Keratinocyte (primary cell): ENCODE results near the gene LRIG3.

ENCODE experiments used
- EZH2 ChIP-seq: IDR thresholded peaks from one replicate; pipeline ENCODE4 v1.6.1; 2012; ENCODE audit warnings: inconsistent platforms, mild to moderate bottlenecking, low read length, moderate library complexity
- TF ChIP-seq, protein P1 (sequence below), 3 experiments: IDR thresholded peaks in 1 of 3; conservative IDR thresholded peaks in 1 of 3; optimal IDR thresholded peaks in 1 of 3; 2 replicates in 2 of 3; 3 replicates in 1 of 3; pipeline versions ENCODE3 to v1.5.1; 2011; ENCODE audit warnings: low read length in 3 of 3, mild to moderate bottlenecking in 3 of 3, moderate library complexity in 2 of 3, control low read depth in 1 of 3, inconsistent platforms in 1 of 3; ENCODE audit not compliant: insufficient read depth in 2 of 3; ENCODE audit errors: extremely low read depth in 1 of 3

DNA sequence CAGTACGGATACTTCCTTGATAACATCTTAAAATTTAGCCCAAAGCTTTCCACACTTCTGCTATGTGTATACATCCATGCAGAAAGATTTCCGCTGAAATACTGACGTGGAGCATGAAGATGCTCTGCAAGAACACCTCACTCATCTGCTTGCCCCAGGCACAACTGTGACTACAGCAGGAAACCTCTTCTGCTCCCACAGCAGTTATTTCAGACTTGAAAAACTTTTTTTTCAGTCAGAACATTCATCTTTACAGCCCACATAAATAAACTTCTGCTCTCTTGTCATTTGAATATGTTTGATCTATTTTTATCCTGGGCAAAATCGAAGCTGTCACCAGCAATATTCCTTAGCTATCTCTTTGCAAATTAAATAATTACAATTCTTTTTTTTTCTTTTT, 6.8 kb upstream of the LRIG3 start:
- TF ChIP-seq EZH2, result no peak
- TF ChIP-seq, protein P1, sequence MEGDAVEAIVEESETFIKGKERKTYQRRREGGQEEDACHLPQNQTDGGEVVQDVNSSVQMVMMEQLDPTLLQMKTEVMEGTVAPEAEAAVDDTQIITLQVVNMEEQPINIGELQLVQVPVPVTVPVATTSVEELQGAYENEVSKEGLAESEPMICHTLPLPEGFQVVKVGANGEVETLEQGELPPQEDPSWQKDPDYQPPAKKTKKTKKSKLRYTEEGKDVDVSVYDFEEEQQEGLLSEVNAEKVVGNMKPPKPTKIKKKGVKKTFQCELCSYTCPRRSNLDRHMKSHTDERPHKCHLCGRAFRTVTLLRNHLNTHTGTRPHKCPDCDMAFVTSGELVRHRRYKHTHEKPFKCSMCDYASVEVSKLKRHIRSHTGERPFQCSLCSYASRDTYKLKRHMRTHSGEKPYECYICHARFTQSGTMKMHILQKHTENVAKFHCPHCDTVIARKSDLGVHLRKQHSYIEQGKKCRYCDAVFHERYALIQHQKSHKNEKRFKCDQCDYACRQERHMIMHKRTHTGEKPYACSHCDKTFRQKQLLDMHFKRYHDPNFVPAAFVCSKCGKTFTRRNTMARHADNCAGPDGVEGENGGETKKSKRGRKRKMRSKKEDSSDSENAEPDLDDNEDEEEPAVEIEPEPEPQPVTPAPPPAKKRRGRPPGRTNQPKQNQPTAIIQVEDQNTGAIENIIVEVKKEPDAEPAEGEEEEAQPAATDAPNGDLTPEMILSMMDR (optimal IDR thresholded peaks at IDR 0.05 in 1 of 3, IDR thresholded peaks at IDR 0.05 in 1 of 3, conservative IDR thresholded peaks at IDR 0.05 in 1 of 3; ENCODE audit: extremely low read depth in 1 of 3, insufficient read depth in 2 of 3, low read length in 3 of 3), result no peak
